22Rv1 (cell line): Measurements from ENCODE around the gene ZNF609.

Source experiments
- H3K27ac ChIP-seq: fragments of 450-650 bp; 2 replicates; pipeline ENCODE4 v1.5.1; 2017
- CTCF ChIP-seq: fragments of 450-650 bp; IDR thresholded peaks from 2 replicates; pipeline ENCODE4 v1.5.1; 2017; ENCODE audit warnings: mild to moderate bottlenecking
- ZFX ChIP-seq: fragments of 450-650 bp; IDR thresholded peaks from 2 replicates; pipeline ENCODE4 v1.6.1; 2017; ENCODE audit warnings: antibody characterized with exemption, borderline replicate concordance

ZNF609 gene

GRCh38 chr15:64444836-64445235 is 15.5 kb upstream of the ZNF609 start:
- no peak overlapping the region for H3K27ac ChIP-seq
- TF ChIP-seq CTCF (no peak), ZFX (no peak)

- H3K27ac ChIP-seq, result no peak overlapping the region
- TF ChIP-seq ZFX (no peak), CTCF (no peak)
Observed at GRCh38 chr15:64447536-64448315, 12.7 kb upstream of the ZNF609 start.

- H3K27ac ChIP-seq, result no peak overlapping the region
- TF ChIP-seq CTCF (no peak), ZFX (no peak)
Observed at GRCh38 chr15:64452988-64453688, 7.2 kb upstream of the ZNF609 start.

GRCh38 chr15:64453689-64454037 is 6.7 kb upstream of the ZNF609 start:
- TF ChIP-seq CTCF (no peak), ZFX (no peak)
- no peak overlapping the region for H3K27ac ChIP-seq

- no peak for TF ChIP-seq ZFX
- no peak for TF ChIP-seq CTCF
Observed at GRCh38 chr15:64454282-64454681, 6.1 kb upstream of the ZNF609 start.

GRCh38 chr15:64455961-64456371 is 4.4 kb upstream of the ZNF609 start:
- no peak for TF ChIP-seq CTCF
- TF ChIP-seq ZFX, result no peak
- H3K27ac ChIP-seq, result no peak overlapping the region

More at GRCh38 chr15:64454282-64454681, 6.1 kb upstream of the ZNF609 start:
- H3K27ac ChIP-seq, result no peak overlapping the region

GRCh38 chr15:64456634-64457108 is 3.7 kb upstream of the ZNF609 start:
- TF ChIP-seq ZFX, result no peak
- no peak for TF ChIP-seq CTCF
- no peak overlapping the region for H3K27ac ChIP-seq
